C4-2B (cell line): ENCODE results near the gene NRN1.

ENCODE experiments used
- H3K27ac ChIP-seq: fragments of 450-650 bp; 2 replicates; pipeline ENCODE4 v1.5.1; 2017
- CTCF ChIP-seq: fragments of 450-650 bp; conservative IDR thresholded peaks from 2 replicates; pipeline ENCODE4 v1.5.1; 2017; ENCODE audit warnings: mild to moderate bottlenecking
- ZFX ChIP-seq: fragments of 450-650 bp; IDR thresholded peaks from 2 replicates; pipeline ENCODE4 v1.6.1; 2017

NRN1 gene

GRCh38 chr6:6005051-6006005, 1.4 kb downstream of the NRN1 start:
- no peak overlapping the region for H3K27ac ChIP-seq
- TF ChIP-seq ZFX (no peak), CTCF (no peak)

GRCh38 chr6:6004390-6004995, 2.2 kb downstream of the NRN1 start:
- H3K27ac ChIP-seq: peak overlapping the region; percentile 82
- no peak for TF ChIP-seq CTCF
- no peak for TF ChIP-seq ZFX

- peak; percentile 82 for TF ChIP-seq ZFX
- no peak for TF ChIP-seq CTCF
- peak overlapping the region; percentile 82 for H3K27ac ChIP-seq
These were observed 2.9 kb downstream of the NRN1 start for GRCh38 chr6:6003621-6004366.

GRCh38 chr6:6002848-6003620, 3.7 kb downstream of the NRN1 start:
- H3K27ac ChIP-seq: peak overlapping the region; percentile 82

GRCh38 chr6:6002005-6002847, 4.5 kb downstream of the NRN1 start:
- no peak overlapping the region for H3K27ac ChIP-seq
- no peak for TF ChIP-seq CTCF
- no peak for TF ChIP-seq ZFX

More at GRCh38 chr6:6002848-6003620, 3.7 kb downstream of the NRN1 start:
- no peak for TF ChIP-seq ZFX
- TF ChIP-seq CTCF: no peak

- no peak overlapping the region for H3K27ac ChIP-seq
- TF ChIP-seq CTCF (no peak), ZFX (no peak)
These were observed 5.3 kb downstream of the NRN1 start for GRCh38 chr6:6001443-6001842.
